DMS114 treated with DMSO at 0.1 percent for 48 hours (cell line): ENCODE measurements around the gene ZNF513.
A peak's percentile ranks its signal among the peaks of the same experiment; 100 is the strongest.

Experiments used
- DNase-seq: peaks from one replicate; lab custom pipeline; 2025; ENCODE audit not compliant: unreplicated experiment; lab: John Stamatoyannopoulos, UW

Gene ZNF513

GRCh38 chr2:27381577-27382181 lies 1.1 kb upstream of the ZNF513 start:
- DNase-seq, result no peak

- DNase-seq, result no peak
Observed at GRCh38 chr2:27379836-27380625, 503 bp downstream of the ZNF513 start.

GRCh38 chr2:27379383-27379835 lies 1.1 kb downstream of the ZNF513 start:
- DNase-seq, result no peak

GRCh38 chr2:27378809-27379290 lies 1.7 kb downstream of the ZNF513 start:
- DNase-seq, result no peak

GRCh38 chr2:27378096-27378808 lies 2.3 kb downstream of the ZNF513 start:
- DNase-seq, result peak; percentile 18

GRCh38 chr2:27377618-27378095 lies 2.9 kb downstream of the ZNF513 start:
- DNase-seq, result no peak

GRCh38 chr2:27376866-27377617 lies 3.5 kb downstream of the ZNF513 start:
- DNase-seq, result no peak

- no peak for DNase-seq
Observed at GRCh38 chr2:27376151-27376865, 4.2 kb downstream of the ZNF513 start.

- DNase-seq, result no peak
Observed at GRCh38 chr2:27375513-27376099, 4.9 kb downstream of the ZNF513 start.

GRCh38 chr2:27373567-27373966 lies 7.0 kb downstream of the ZNF513 start:
- no peak for DNase-seq

GRCh38 chr2:27372937-27373336 lies 7.6 kb downstream of the ZNF513 start:
- DNase-seq, result no peak

- DNase-seq, result no peak
Observed at GRCh38 chr2:27370816-27371620, 9.5 kb downstream of the ZNF513 start.

GRCh38 chr2:27370026-27370815 lies 10.3 kb downstream of the ZNF513 start, which contains the start of the genes EIF2B4 and SNX17:
Gene EIF2B4, minus strand, starts transcription at chr2:27370338. Its CDS starts 24 bp downstream, at chr2:27370314.
Gene SNX17, plus strand, starts transcription at chr2:27370616. Its CDS starts 128 bp downstream, at chr2:27370744.
- peak; percentile 98 for DNase-seq

- DNase-seq, result no peak
Observed at GRCh38 chr2:27369471-27370025, 11.0 kb downstream of the ZNF513 start.

- DNase-seq, result no peak
Observed at GRCh38 chr2:27363933-27364332, 16.6 kb downstream of the ZNF513 start.

- DNase-seq, result no peak
Observed at GRCh38 chr2:27362678-27363420, 17.7 kb downstream of the ZNF513 start.
